ENCODE results near the gene OR4D2.
A peak's percentile ranks its signal among the peaks of the same experiment; 100 is the strongest.

DNA sequence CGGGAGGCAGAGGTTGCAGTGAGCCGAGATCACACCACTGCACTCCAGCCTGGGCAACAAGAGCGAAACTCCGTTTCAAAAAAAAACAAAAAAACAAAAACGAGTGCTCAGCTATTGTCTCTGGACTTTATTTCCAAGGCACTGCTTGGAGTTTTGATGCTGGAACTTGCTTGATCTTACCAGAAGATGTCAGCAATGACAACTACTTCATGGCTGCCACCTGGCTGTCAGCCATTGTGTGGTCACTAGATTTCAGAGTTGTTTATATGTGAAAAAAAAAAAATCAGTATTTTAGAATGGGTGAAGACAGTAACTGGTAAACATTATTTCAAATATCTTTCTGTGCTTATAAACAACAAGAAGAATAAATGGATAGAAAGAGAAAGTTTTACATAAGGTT, 44.9 kb upstream of the OR4D2 start:
- TF ChIP-seq, protein P1, sequence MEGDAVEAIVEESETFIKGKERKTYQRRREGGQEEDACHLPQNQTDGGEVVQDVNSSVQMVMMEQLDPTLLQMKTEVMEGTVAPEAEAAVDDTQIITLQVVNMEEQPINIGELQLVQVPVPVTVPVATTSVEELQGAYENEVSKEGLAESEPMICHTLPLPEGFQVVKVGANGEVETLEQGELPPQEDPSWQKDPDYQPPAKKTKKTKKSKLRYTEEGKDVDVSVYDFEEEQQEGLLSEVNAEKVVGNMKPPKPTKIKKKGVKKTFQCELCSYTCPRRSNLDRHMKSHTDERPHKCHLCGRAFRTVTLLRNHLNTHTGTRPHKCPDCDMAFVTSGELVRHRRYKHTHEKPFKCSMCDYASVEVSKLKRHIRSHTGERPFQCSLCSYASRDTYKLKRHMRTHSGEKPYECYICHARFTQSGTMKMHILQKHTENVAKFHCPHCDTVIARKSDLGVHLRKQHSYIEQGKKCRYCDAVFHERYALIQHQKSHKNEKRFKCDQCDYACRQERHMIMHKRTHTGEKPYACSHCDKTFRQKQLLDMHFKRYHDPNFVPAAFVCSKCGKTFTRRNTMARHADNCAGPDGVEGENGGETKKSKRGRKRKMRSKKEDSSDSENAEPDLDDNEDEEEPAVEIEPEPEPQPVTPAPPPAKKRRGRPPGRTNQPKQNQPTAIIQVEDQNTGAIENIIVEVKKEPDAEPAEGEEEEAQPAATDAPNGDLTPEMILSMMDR (IDR thresholded peaks at IDR 0.05 in 8 of 11, conservative IDR thresholded peaks at IDR 0.05 in 3 of 11) = peak in 9 of 11 experiments; percentile 17 to 55 (median 32)
- TF ChIP-seq POLR2A (IDR thresholded peaks at IDR 0.05) = no peak

Measured in spleen (tissue), 7 donors.